MM.1S (cell line): ENCODE data around the gene TYW1B.
A peak's percentile ranks its signal among the peaks of the same experiment; 100 is the strongest.
"Not testable (repeated sequence)": the region's sequence is repeated elsewhere in the genome, so short reads cannot be mapped to it uniquely, and the experiment has no call there.

Source experiments
- DNase-seq: peaks from one replicate; pipeline ENCODE4 v3.0.0-alpha.2; 2015
- H2AFZ ChIP-seq: fragments of 300-600 bp; sonication (generic); 2 replicates; pipeline ENCODE4 v1.6.0; 2016; ENCODE audit warnings: antibody characterized with exemption, low read length
- H3F3A ChIP-seq: fragments of 300-600 bp; sonication (generic); 2 replicates; pipeline ENCODE4 v1.6.1; 2016; ENCODE audit warnings: mild to moderate bottlenecking, antibody characterized with exemption, low read length, moderate library complexity, mixed read lengths; ENCODE audit not compliant: insufficient read depth
- H3K27ac ChIP-seq: fragments of 300-600 bp; sonication (generic); 2 replicates; pipeline ENCODE4 v1.5.1; 2016; ENCODE audit warnings: mild to moderate bottlenecking, low read length
- H3K27me3 ChIP-seq: fragments of 300-600 bp; sonication (generic); replicated peaks from 2 replicates; pipeline ENCODE4 v1.6.0; 2016; ENCODE audit warnings: low read length; ENCODE audit not compliant: insufficient read depth
- H3K36me3 ChIP-seq: fragments of 300-600 bp; sonication (generic); replicated peaks from 2 replicates; pipeline ENCODE4 v1.6.1; 2016; ENCODE audit warnings: mild to moderate bottlenecking, low read length, mixed read lengths; ENCODE audit not compliant: insufficient read depth
- H3K4me1 ChIP-seq: fragments of 300-600 bp; sonication (generic); 2 replicates; pipeline ENCODE4 v1.6.1; 2016; ENCODE audit warnings: low read length, mixed read lengths
- H3K4me2 ChIP-seq: fragments of 300-600 bp; sonication (generic); 2 replicates; pipeline ENCODE4 v1.6.0; 2016; ENCODE audit warnings: low read depth, low read length
- H3K4me3 ChIP-seq: fragments of 300-600 bp; sonication (generic); 2 replicates; pipeline ENCODE4 v1.5.1; 2016; ENCODE audit warnings: low read length, mixed read lengths
- H3K79me2 ChIP-seq: fragments of 300-600 bp; sonication (generic); 2 replicates; pipeline ENCODE4 v1.6.1; 2016; ENCODE audit warnings: mixed run types, low read length, mixed read lengths
- H3K9ac ChIP-seq: fragments of 300-600 bp; sonication (generic); 2 replicates; pipeline ENCODE4 v1.6.1; 2016; ENCODE audit warnings: low read length, mixed read lengths
- H3K9me2 ChIP-seq: fragments of 300-600 bp; sonication (generic); replicated peaks from 2 replicates; pipeline ENCODE4 v1.6.1; 2016; ENCODE audit warnings: mild to moderate bottlenecking, low read length, mixed read lengths; ENCODE audit not compliant: insufficient read depth
- H3K9me3 ChIP-seq: fragments of 300-600 bp; sonication (generic); replicated peaks from 2 replicates; pipeline ENCODE4 v1.6.1; 2016; ENCODE audit warnings: mild to moderate bottlenecking, low read length, mixed read lengths; ENCODE audit not compliant: insufficient read depth
- H4K20me1 ChIP-seq: fragments of 300-600 bp; sonication (generic); 2 replicates; pipeline ENCODE4 v1.6.1; 2016; ENCODE audit warnings: mild to moderate bottlenecking, low read length, moderate library complexity, mixed read lengths; ENCODE audit not compliant: insufficient read depth

Gene TYW1B

GRCh38 chr7:72668435-72668834 lies 159.6 kb downstream of the TYW1B start:
- H2AFZ ChIP-seq, H3K9ac ChIP-seq, DNase-seq, H3K9me3 ChIP-seq, H3K4me1 ChIP-seq, H3K79me2 ChIP-seq, H3K27me3 ChIP-seq, H3K4me3 ChIP-seq, H3K9me2 ChIP-seq, H3K27ac ChIP-seq, H4K20me1 ChIP-seq, H3F3A ChIP-seq, H3K4me2 ChIP-seq, H3K36me3 ChIP-seq: not testable (repeated sequence)

- not testable (repeated sequence) for H2AFZ ChIP-seq, H3K36me3 ChIP-seq, H3K9ac ChIP-seq, H3K27ac ChIP-seq, DNase-seq, H3K9me3 ChIP-seq, H3K27me3 ChIP-seq, H3F3A ChIP-seq, H3K4me3 ChIP-seq, H3K4me1 ChIP-seq, H3K4me2 ChIP-seq, H4K20me1 ChIP-seq, H3K9me2 ChIP-seq, H3K79me2 ChIP-seq
These were observed 161.0 kb downstream of the TYW1B start for GRCh38 chr7:72667049-72667448.

- H3K4me1 ChIP-seq, H3K4me3 ChIP-seq, H3K79me2 ChIP-seq, H2AFZ ChIP-seq, H3K36me3 ChIP-seq, H3K9me3 ChIP-seq, DNase-seq, H3K27ac ChIP-seq, H3K27me3 ChIP-seq, H3F3A ChIP-seq, H3K9me2 ChIP-seq, H4K20me1 ChIP-seq, H3K4me2 ChIP-seq, H3K9ac ChIP-seq: not testable (repeated sequence)
These were observed 179.4 kb downstream of the TYW1B start for GRCh38 chr7:72648574-72648973.

- H3K79me2 ChIP-seq, H3K4me2 ChIP-seq, H3K4me1 ChIP-seq, H4K20me1 ChIP-seq, H3F3A ChIP-seq, H3K27me3 ChIP-seq, H3K27ac ChIP-seq, H3K9me2 ChIP-seq, DNase-seq, H3K36me3 ChIP-seq, H2AFZ ChIP-seq, H3K4me3 ChIP-seq, H3K9me3 ChIP-seq, H3K9ac ChIP-seq: not testable (repeated sequence)
These were observed 184.3 kb downstream of the TYW1B start for GRCh38 chr7:72643708-72644107.

- H3K4me3 ChIP-seq, DNase-seq, H3K79me2 ChIP-seq, H3K27me3 ChIP-seq, H3K9ac ChIP-seq, H3K4me1 ChIP-seq, H2AFZ ChIP-seq, H3K9me2 ChIP-seq, H3K27ac ChIP-seq, H3F3A ChIP-seq, H3K4me2 ChIP-seq, H3K36me3 ChIP-seq, H3K9me3 ChIP-seq, H4K20me1 ChIP-seq: not testable (repeated sequence)
These were observed 186.3 kb downstream of the TYW1B start for GRCh38 chr7:72641485-72642248.

- DNase-seq, result peak; percentile 20
- not testable (repeated sequence) for H3K9me3 ChIP-seq
- H3K4me2 ChIP-seq, result peak overlapping the region; percentile 13; the same call in 1 of the 2 replicates
These were observed 187.3 kb downstream of the TYW1B start for GRCh38 chr7:72640740-72641139.

GRCh38 chr7:72635273-72635908 lies 192.6 kb downstream of the TYW1B start:
- not testable (repeated sequence) for H3F3A ChIP-seq, H3K4me2 ChIP-seq, DNase-seq

More at GRCh38 chr7:72640740-72641139, 187.3 kb downstream of the TYW1B start:
- not testable (repeated sequence) for H3K4me3 ChIP-seq, H2AFZ ChIP-seq, H3K9me2 ChIP-seq, H4K20me1 ChIP-seq, H3K79me2 ChIP-seq, H3K36me3 ChIP-seq, H3K4me1 ChIP-seq, H3F3A ChIP-seq, H3K27me3 ChIP-seq, H3K9ac ChIP-seq
- H3K27ac ChIP-seq, result peak overlapping the region; percentile 29; the same call in 1 of the 2 replicates

GRCh38 chr7:72632765-72633292 lies 195.2 kb downstream of the TYW1B start:
- not testable (repeated sequence) for H3K4me1 ChIP-seq, H4K20me1 ChIP-seq
- peak; percentile 62 for DNase-seq

More at GRCh38 chr7:72635273-72635908, 192.6 kb downstream of the TYW1B start:
- not testable (repeated sequence) for H3K9me3 ChIP-seq, H3K36me3 ChIP-seq, H3K4me1 ChIP-seq, H3K4me3 ChIP-seq, H3K27me3 ChIP-seq, H3K27ac ChIP-seq, H4K20me1 ChIP-seq, H3K79me2 ChIP-seq, H3K9me2 ChIP-seq, H3K9ac ChIP-seq, H2AFZ ChIP-seq

More at GRCh38 chr7:72632765-72633292, 195.2 kb downstream of the TYW1B start:
- H2AFZ ChIP-seq, H3K9ac ChIP-seq, H3K9me3 ChIP-seq, H3K79me2 ChIP-seq, H3K4me2 ChIP-seq, H3K36me3 ChIP-seq, H3K9me2 ChIP-seq, H3K4me3 ChIP-seq, H3F3A ChIP-seq, H3K27me3 ChIP-seq: not testable (repeated sequence)
- H3K27ac ChIP-seq, result peak overlapping the region; percentile 56; the same call in 1 of the 2 replicates
